Mucosa of stomach (tissue), 1 donor: Measurements from ENCODE around the gene ABCA4.
"Not testable (repeated sequence)": the region's sequence is repeated elsewhere in the genome, so short reads cannot be mapped to it uniquely, and the experiment has no call there.

Experiments used
- H3K27me3 ChIP-seq: one replicate; pipeline ENCODE4 v1.7.0; 2013; ENCODE audit warnings: mild to moderate bottlenecking, low read length; ENCODE audit not compliant: control insufficient read depth, insufficient read depth
- H3K36me3 ChIP-seq: one replicate; pipeline ENCODE4 v1.7.0; 2013; ENCODE audit warnings: low read length; ENCODE audit not compliant: control insufficient read depth, insufficient read depth
- H3K4me1 ChIP-seq: one replicate; pipeline ENCODE4 v1.7.0; 2013; ENCODE audit warnings: mild to moderate bottlenecking, low read length; ENCODE audit not compliant: control insufficient read depth, insufficient read depth
- H3K4me3 ChIP-seq: one replicate; pipeline ENCODE4 v1.7.0; 2013; ENCODE audit warnings: low read length
- H3K9ac ChIP-seq: one replicate; pipeline ENCODE4 v1.7.0; 2013; ENCODE audit warnings: mild to moderate bottlenecking, low read length, moderate library complexity
- H3K9me3 ChIP-seq: one replicate; pipeline ENCODE4 v1.7.0; 2013; ENCODE audit warnings: mild to moderate bottlenecking, low read length, moderate library complexity; ENCODE audit not compliant: control insufficient read depth
- donor health status: Pancreatic carcinoma.

ABCA4 gene

GRCh38 chr1:93995837-93996536, 125.0 kb downstream of the ABCA4 start:
- Histone ChIP-seq H3K4me3 (no peak overlapping the region), H3K36me3 (no peaks in the 10 kb centered on the region), H3K9me3 (no peaks in the 10 kb centered on the region), H3K27me3 (peaks cover 38% of the 10 kb centered on the region), H3K9ac (no peak overlapping the region), H3K4me1 (no peaks in the 10 kb centered on the region)

GRCh38 chr1:93993731-93994130, 127.2 kb downstream of the ABCA4 start:
- peaks cover 52% of the 10 kb centered on the region for H3K27me3 ChIP-seq
- no peak overlapping the region for H3K4me3 ChIP-seq
- no peaks in the 10 kb centered on the region for H3K4me1 ChIP-seq
- no peak overlapping the region for H3K9ac ChIP-seq
- no peaks in the 10 kb centered on the region for H3K9me3 ChIP-seq
- H3K36me3 ChIP-seq: no peaks in the 10 kb centered on the region

DNA sequence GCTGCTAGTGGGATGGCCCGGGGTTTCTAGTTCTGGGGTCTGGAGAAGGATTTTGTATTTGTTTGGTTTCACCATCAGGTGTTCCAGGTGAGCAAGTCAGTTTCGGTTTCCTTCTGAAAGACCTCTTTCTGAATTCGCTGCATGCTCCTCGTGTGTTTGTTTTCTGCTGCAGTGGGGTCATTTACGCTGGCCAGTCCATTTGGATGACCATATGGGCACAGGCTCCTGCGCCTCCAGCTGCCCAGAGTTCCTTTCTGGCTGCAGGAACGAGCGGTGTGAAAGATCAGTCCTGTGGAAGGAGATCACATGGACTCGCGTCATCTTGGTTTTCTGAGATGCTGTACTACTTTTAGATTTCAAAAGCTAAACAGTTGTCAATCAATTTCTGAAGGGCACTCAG, 128.0 kb downstream of the ABCA4 start:
- Histone ChIP-seq H3K9me3 (no peaks in the 10 kb centered on the region), H3K27me3 (peaks cover 51% of the 10 kb centered on the region), H3K36me3 (no peaks in the 10 kb centered on the region), H3K4me1 (no peaks in the 10 kb centered on the region), H3K4me3 (no peak overlapping the region), H3K9ac (no peak overlapping the region)

- Histone ChIP-seq H3K4me3 (no peak overlapping the region), H3K27me3 (peaks cover 43% of the 10 kb centered on the region), H3K36me3 (no peaks in the 10 kb centered on the region), H3K9me3 (no peaks in the 10 kb centered on the region), H3K4me1 (no peaks in the 10 kb centered on the region), H3K9ac (no peak overlapping the region)
Measured at GRCh38 chr1:93992190-93992589, 128.8 kb downstream of the ABCA4 start.

DNA sequence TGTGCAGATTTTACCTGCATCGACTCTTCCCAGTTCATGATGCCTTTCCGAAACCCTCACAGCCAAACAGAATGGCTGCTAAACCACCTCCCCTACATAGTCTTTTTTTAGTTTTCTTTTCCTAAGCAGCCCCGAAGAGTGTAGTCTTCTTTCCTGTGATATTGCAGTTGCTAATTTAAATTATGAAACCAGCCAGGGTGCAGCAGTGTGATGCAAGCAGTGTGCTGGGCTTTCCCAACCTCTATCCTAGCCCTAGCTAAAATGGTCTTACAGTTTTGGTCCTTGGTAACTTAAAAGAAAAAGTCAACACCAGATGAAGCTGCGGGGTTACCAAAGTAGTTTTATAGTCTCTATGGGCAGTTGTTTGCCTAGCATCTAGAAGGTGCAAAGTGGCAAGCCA, 129.7 kb downstream of the ABCA4 start:
- no peaks in the 10 kb centered on the region for H3K4me1 ChIP-seq
- no peaks in the 10 kb centered on the region for H3K9me3 ChIP-seq
- no peaks in the 10 kb centered on the region for H3K36me3 ChIP-seq
- H3K4me3 ChIP-seq: no peak overlapping the region
- H3K9ac ChIP-seq: no peak overlapping the region
- H3K27me3 ChIP-seq: peaks cover 35% of the 10 kb centered on the region

GRCh38 chr1:93990477-93990876, 130.5 kb downstream of the ABCA4 start:
- H3K36me3 ChIP-seq, H3K9ac ChIP-seq, H3K4me3 ChIP-seq, H3K4me1 ChIP-seq, H3K9me3 ChIP-seq: not testable (repeated sequence)
- peaks cover 30% of the 10 kb centered on the region for H3K27me3 ChIP-seq

DNA sequence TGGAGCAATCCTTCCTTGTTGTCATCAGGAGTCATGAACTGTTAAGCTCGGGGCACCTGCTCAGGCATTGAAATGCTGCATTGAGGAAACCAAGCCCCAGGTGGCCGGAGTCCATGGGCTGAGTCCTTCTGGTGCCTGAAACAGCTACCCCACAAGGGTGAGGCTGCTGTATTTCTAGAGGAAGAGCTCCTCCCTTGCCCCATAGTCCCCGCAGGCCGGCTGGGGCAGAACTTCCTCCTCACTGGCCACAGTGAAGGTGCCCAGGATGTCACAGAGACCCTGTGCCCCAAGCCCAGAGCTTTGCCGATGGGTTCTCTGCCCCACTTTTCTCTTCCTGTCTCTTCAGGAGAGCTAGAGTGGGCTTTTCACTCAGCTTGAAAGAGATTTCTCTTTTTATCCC, 130.9 kb downstream of the ABCA4 start:
- Histone ChIP-seq H3K9me3 (no peaks in the 10 kb centered on the region), H3K4me1 (no peaks in the 10 kb centered on the region), H3K36me3 (no peaks in the 10 kb centered on the region)

DNA sequence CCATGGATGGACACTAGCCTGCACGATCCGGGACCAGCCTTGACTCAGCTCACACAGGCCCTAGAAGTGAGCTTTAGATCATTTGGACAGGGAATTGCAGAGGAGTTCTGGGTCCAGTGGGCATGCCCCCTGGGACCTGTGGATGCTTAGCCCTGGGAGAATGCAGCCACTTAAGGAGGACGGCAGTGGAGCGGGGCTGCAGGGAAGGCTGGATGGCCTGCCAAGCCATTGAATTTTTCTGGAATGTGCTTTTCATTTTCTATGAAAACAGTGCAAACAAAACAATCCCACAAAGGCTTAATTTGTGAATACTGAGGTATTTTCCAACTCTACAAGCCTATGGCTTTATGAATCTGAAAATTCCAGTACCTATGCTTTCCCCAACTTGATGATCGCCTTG, 131.3 kb downstream of the ABCA4 start:
- Histone ChIP-seq H3K9me3 (no peaks in the 10 kb centered on the region), H3K36me3 (no peaks in the 10 kb centered on the region), H3K9ac (no peak overlapping the region), H3K4me3 (no peak overlapping the region), H3K27me3 (peaks cover 30% of the 10 kb centered on the region), H3K4me1 (no peaks in the 10 kb centered on the region)

More for the DNA sequence above, 130.9 kb downstream of the ABCA4 start:
- Histone ChIP-seq H3K9ac (no peak overlapping the region), H3K27me3 (peaks cover 30% of the 10 kb centered on the region), H3K4me3 (no peak overlapping the region)

DNA sequence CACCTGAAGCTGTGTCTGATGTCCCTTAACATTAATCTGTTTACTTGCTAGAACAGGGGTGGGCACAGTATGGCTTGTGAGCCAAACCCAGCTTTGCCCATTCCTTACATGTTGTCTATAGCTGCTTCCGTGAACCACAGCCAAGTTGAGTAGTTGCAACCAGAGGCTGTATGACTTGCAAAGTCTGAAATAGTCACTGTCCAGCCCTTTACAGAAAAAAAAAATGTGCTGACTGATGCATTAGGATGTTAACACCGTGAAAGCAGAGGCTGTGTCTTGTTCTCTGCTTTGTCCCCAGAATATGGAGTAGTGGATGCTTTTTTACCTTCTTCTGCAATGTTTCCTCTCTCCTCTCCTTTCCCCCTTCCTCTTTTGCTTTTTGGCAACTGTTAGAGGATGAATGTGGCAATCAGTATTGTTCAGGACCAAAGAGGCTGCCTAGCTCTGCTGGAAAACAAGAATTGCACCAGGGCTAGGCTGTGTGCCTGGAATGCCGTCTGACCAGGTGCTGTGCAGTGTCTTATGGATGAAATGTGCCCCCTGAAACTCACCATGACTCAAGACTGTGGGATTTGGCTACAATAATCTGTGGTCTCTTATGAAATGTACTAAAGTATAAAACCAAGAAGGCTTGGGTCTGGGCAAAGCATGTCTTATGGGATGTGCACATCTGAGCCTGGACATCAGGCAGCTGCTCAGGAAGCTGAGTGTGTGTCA, 132.2 kb downstream of the ABCA4 start:
- Histone ChIP-seq H3K4me1 (no peaks in the 10 kb centered on the region), H3K4me3 (no peak overlapping the region), H3K9ac (no peak overlapping the region)

DNA sequence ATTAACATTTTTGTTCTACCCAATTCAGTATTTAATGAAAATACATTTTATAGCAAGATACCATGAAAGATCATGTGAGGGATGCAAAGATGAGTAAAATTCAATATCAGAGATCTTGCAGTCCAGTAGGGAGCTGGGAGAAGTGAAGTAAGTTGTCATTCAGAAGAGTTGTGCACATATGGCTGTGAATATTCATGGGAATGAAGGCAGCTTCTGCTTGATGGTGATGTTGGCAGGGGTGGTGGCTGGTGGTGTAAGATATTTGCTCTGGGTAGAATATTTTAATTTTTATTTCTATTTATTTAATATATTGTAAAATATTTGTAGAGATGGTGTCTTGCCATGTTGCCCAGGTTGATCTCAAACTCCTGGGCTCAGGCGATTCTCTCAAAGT, 139.7 kb downstream of the ABCA4 start:
- no peaks in the 10 kb centered on the region for H3K27me3 ChIP-seq

More for the DNA sequence above, 132.2 kb downstream of the ABCA4 start:
- Histone ChIP-seq H3K27me3 (peaks cover 27% of the 10 kb centered on the region), H3K36me3 (no peaks in the 10 kb centered on the region), H3K9me3 (no peaks in the 10 kb centered on the region)

DNA sequence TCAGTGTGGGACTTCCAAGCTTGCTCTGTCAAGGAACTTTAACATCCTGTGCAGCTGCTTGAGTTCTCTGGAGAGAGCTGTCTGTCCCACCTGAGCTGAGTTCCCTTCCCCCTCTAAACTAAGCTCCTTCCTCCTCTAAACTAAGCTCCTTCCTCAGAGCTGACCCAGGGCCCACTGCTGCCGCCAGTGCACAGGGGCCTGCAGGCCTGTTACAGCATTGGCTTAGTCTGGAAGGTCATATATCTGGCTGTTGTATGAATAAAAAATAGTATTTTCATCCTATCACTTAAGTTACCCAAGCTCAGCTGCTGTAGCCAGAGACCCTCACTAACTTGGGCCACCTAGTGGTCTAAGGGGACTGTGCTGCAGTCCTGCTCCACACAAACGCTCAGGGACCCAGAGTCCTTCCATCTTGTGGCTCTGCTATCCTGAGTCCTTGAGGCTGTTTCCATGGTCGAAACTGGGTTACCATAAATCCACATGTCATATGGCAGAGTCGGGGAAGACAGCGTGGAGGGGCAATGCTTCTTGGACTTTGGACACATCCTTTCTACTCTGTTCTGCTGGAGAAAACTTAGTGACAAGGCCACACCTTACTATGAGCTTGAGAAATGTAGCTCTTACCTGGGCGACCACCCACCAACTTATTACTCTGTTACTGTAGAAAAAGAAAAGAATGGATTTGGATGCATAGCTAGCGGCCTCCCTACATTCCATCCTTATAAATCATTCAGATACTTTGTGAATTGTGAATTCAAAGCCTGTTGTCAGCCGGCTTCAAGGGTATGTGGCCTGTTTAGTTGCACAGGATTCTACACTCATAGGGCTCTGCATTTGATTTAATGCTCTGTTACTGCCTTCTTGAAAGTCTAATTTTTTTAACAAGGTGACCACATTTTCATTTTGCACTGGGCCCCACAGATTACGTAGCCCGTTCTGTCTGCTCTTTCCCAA, 140.4 kb downstream of the ABCA4 start:
- Histone ChIP-seq H3K27me3 (no peaks in the 10 kb centered on the region), H3K9me3 (no peaks in the 10 kb centered on the region), H3K36me3 (no peaks in the 10 kb centered on the region), H3K9ac (no peak overlapping the region), H3K4me3 (no peak overlapping the region), H3K4me1 (peaks cover 12% of the 10 kb centered on the region)

More for the DNA sequence above, 139.7 kb downstream of the ABCA4 start:
- Histone ChIP-seq H3K9me3 (no peaks in the 10 kb centered on the region), H3K9ac (no peak overlapping the region), H3K36me3 (no peaks in the 10 kb centered on the region), H3K4me1 (peaks cover 12% of the 10 kb centered on the region), H3K4me3 (no peak overlapping the region)
